K562 (cell line): ENCODE data around the gene GAP43. TPM values are rescaled to one million over a fixed set of nuclear protein-coding genes. Genes with fewer than 3 reads are reported as not detected.

Experiments
- ATAC-seq: fragments of 200-7000 bp; cut with Tn5 transposase; 3 replicates; pipeline ENCODE4 v1.9.1; 2020; ENCODE audit warnings: moderate library complexity
- BruUV-seq: library from RNA; stranded (reverse); fragments of 400-500 nt; replicated peaks from 2 replicates; lab custom pipeline; 2021; lab: Mats Ljungman, UMichigan
- CTCF ChIA-PET: fragments of 300-600 bp; formaldehyde crosslinking; extraction: SDS; loops from one replicate; lab custom pipeline; 2021; ENCODE audit warnings: low intra/inter-chr PET ratio; lab: Yijun Ruan, JAX
- POLR2A ChIA-PET: fragments of 300-600, 350-650 bp; sonication (Branson Sonifier 250); formaldehyde crosslinking; extraction: SDS; loops from one replicate; lab custom pipeline; 2021; ENCODE audit warnings: antibody characterized with exemption, inconsistent platforms; lab: Yijun Ruan, JAX
- DNase-seq, 4 experiments: peaks; one replicate each; pipeline versions ENCODE4 v3.0.0 to v3.0.0-alpha.2; 2011 to 2018; ENCODE audit warnings: low spot score in 3 of 4, mixed read lengths in 3 of 4; ENCODE audit errors: extremely low read depth in 1 of 4
- FAIRE-seq: peaks from 2 replicates; lab custom pipeline; 2011; peaks lifted over from hg19 to GRCh38; lab: Jason Lieb, UNC
- H2AFZ ChIP-seq: 2 replicates; pipeline ENCODE4 v1.6.0; 2011; ENCODE audit warnings: low read depth, low read length, control low read depth, inconsistent platforms
- H3K27ac ChIP-seq: fragments of 200-600 bp; 3 replicates; pipeline ENCODE4 v1.8.0; 2011; ENCODE audit warnings: low read depth, mild to moderate bottlenecking, control low read depth, inconsistent platforms, low read length, moderate library complexity, mixed read lengths; ENCODE audit errors: extremely low read depth
- H3K27me3 ChIP-seq, 2 experiments: fragments of 300-600 bp in 1 of 2; 2 replicates in 1 of 2; 3 replicates in 1 of 2; pipeline versions ENCODE4 v1.6.0 to v1.8.0; 2011; ENCODE audit warnings: inconsistent platforms in 2 of 2, low read length in 2 of 2, mild to moderate bottlenecking in 1 of 2, mixed read lengths in 1 of 2, moderate library complexity in 1 of 2; ENCODE audit not compliant: control insufficient read depth in 2 of 2, insufficient read depth in 2 of 2
- H3K36me3 ChIP-seq: fragments of 300-600 bp; 3 replicates; pipeline ENCODE4 v1.8.0; 2011; ENCODE audit warnings: mild to moderate bottlenecking, low read length, inconsistent platforms; ENCODE audit not compliant: control insufficient read depth, insufficient read depth
- H3K4me1 ChIP-seq, 2 experiments: fragments of 200-600 bp in 1 of 2; replicated peaks in 1 of 2; 2 replicates in 1 of 2; 3 replicates in 1 of 2; pipeline versions ENCODE4 v1.5.1 to v1.8.0; 2011; ENCODE audit warnings: inconsistent platforms in 2 of 2, low read length in 2 of 2, mild to moderate bottlenecking in 1 of 2, mixed read lengths in 1 of 2, moderate library complexity in 1 of 2; ENCODE audit not compliant: control insufficient read depth in 2 of 2, insufficient read depth in 2 of 2
- H3K4me2 ChIP-seq: 2 replicates; pipeline ENCODE4 v1.6.1; 2011; ENCODE audit warnings: low read length, control low read depth, inconsistent platforms, mixed read lengths; ENCODE audit not compliant: insufficient read depth
- H3K4me3 ChIP-seq: fragments of 200-600 bp; sonication (generic), shearing (Covaris generic); 2 replicates; pipeline ENCODE4 v1.5.1; 2016; ENCODE audit warnings: control low read depth, inconsistent platforms
- H3K79me2 ChIP-seq: fragments of 200-600 bp; 3 replicates; pipeline ENCODE4 v1.8.0; 2011; ENCODE audit warnings: low read length, inconsistent platforms; ENCODE audit not compliant: control insufficient read depth, insufficient read depth
- H3K9ac ChIP-seq, 2 experiments: 2 replicates each; pipeline versions ENCODE4 v1.6.0 to v1.6.1; 2011; ENCODE audit warnings: low read depth in 2 of 2, low read length in 2 of 2, control low read depth in 1 of 2, inconsistent platforms in 1 of 2, mild to moderate bottlenecking in 1 of 2, mixed read lengths in 1 of 2; ENCODE audit not compliant: insufficient read depth in 1 of 2
- H3K9me1 ChIP-seq: one replicate; pipeline ENCODE4 v1.6.0; 2011; ENCODE audit warnings: inconsistent platforms, mild to moderate bottlenecking, low read length, moderate library complexity; ENCODE audit not compliant: control insufficient read depth, insufficient read depth
- H3K9me3 ChIP-seq: replicated peaks from 2 replicates; pipeline ENCODE4 v1.5.1; 2011; ENCODE audit warnings: low read depth, low read length, inconsistent platforms; ENCODE audit not compliant: control insufficient read depth, insufficient read depth
- H4K20me1 ChIP-seq: replicated peaks from 2 replicates; pipeline ENCODE4 v1.6.1; 2011; ENCODE audit warnings: low read length, inconsistent platforms, mixed read lengths; ENCODE audit not compliant: control insufficient read depth, insufficient read depth
- IRF2 ChIP-seq: sonication (generic); formaldehyde crosslinking; IDR thresholded peaks from 2 replicates; pipeline ENCODE4 v1.8.1; 2022; ENCODE audit warnings: mild to moderate bottlenecking, missing genetic modification reagents
- NR4A1 ChIP-seq, 2 experiments: fragments of 250-450 bp in 1 of 2; fragments of 450-650 bp in 1 of 2; sonication (Bioruptor Pico) in 1 of 2; IDR thresholded peaks; 2 replicates each; pipeline versions ENCODE4 v1.4.0 to v1.6.1; 2016 to 2020; ENCODE audit warnings: mild to moderate bottlenecking in 2 of 2, missing compliant biosample characterization in 1 of 2, missing genetic modification characterization in 1 of 2, moderate library complexity in 1 of 2
- U2AF2 ChIP-seq: fragments of 200-400 bp; formaldehyde crosslinking; optimal IDR thresholded peaks from 2 replicates; pipeline ENCODE3; 2017; ENCODE audit warnings: low read depth, mild to moderate bottlenecking, low read length
- WHSC1 ChIP-seq: IDR thresholded peaks from one replicate; pipeline ENCODE4 v1.6.1; 2012; ENCODE audit warnings: low read length, control low read depth, inconsistent platforms
- WGBS: fragments of 100-300 bp; shearing (Covaris generic); methylation state at CpG from one replicate; pipeline ENCODE4 v1.1.6; 2016; ENCODE audit warnings: low coverage, mixed read lengths; ENCODE audit not compliant: insufficient coverage; ENCODE audit errors: missing lambda C conversion rate; 5-methylcytosine and 5-hydroxymethylcytosine counted together
- in situ Hi-C: fragments of 300-500 bp; cut with MboI; formaldehyde crosslinking; loops from 4 replicates; pipeline ENCODE4 v1.15.0; 2018; ENCODE audit warnings: inconsistent platforms, mixed read lengths
- intact Hi-C: fragments of 100-400 bp; cut with micrococcal nuclease; formaldehyde crosslinking; loops from 2 replicates; pipeline ENCODE4 v1.14.2; 2022
- polyA plus RNA-seq, 8 experiments: library from polyadenylated mRNA; depleted of rRNA in 4 of 8; stranded (reverse) in 5 of 8; unstranded in 3 of 8; fragments of >200 nt; fragmentation: Nextera tagmentation in 2 of 8; fragmentation: Illumina TruSeq in 1 of 8; extraction: Ambion mirVana in 2 of 8; extraction: Trizol in 1 of 8; gene quantifications; 2 replicates each; pipeline versions ENCODE4 v1.2.1 to v1.2.3, GENCODE V29; 2011 to 2014; ENCODE audit warnings: inconsistent platforms in 1 of 8, missing spikeins in 1 of 8
- total RNA-seq, 7 experiments: library from RNA; depleted of rRNA in 6 of 7; stranded (reverse); fragments of >200 nt in 6 of 7; fragmentation: Illumina TruSeq in 2 of 7; extraction: Trizol in 2 of 7; gene quantifications; 2 replicates each; pipeline versions ENCODE4 v1.2.1 to v1.2.3, GENCODE V29; 2011 to 2021; ENCODE audit warnings: low replicate concordance in 1 of 7
- TF ChIP-seq, protein P1 (sequence below): fragments of 450-650 bp; conservative IDR thresholded peaks from 2 replicates; pipeline ENCODE4 v1.6.1; 2016; ENCODE audit warnings: missing genetic modification characterization, low read depth, mild to moderate bottlenecking, control low read depth, missing compliant biosample characterization
- TF ChIP-seq, protein P2 (sequence below): sonication (generic); formaldehyde crosslinking; IDR thresholded peaks from 2 replicates; pipeline ENCODE4 v1.8.0; 2023; ENCODE audit warnings: missing genetic modification reagents, mild to moderate bottlenecking, borderline replicate concordance

Gene GAP43
- total and polyA plus RNA-seq, 9 of the 15 experiments (the other 6 are each of a cell fraction or from before 2014, with no cell fraction given) = 0.04 to 0.11 (median 0.09) TPM; not detected in 6

DNA sequence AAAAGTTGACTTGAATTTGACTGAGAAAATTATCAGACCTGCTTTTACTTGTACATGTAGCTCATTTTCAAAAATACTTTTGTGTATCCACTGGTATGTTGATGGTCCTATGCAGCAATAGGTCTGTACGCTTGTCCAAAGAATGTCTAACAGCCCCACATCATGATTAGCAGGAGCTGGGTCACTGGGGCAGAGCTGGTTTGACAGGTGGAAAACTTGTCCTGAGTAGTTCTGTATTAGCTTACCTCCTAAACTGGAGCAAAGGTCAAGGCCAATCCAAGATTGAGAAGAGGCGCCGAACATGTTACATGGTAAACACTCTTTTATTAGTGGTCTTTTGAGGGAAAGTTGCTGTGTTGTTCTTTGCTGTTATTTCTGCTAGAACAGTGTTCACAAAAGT, 50.6 kb downstream of the GAP43 start:
- H3K4me1 ChIP-seq = no peaks in the 10 kb centered on the region
- ATAC-seq = no peak
- BruUV-seq = no TSS peak
- no peak for DNase-seq
- no peak overlapping the region for H3K27ac ChIP-seq
- no peak overlapping the region for H3K4me3 ChIP-seq
- no peaks in the 10 kb centered on the region for H3K9me3 ChIP-seq
- TF ChIP-seq U2AF2 = no peak
- TF ChIP-seq WHSC1 = no peak
- TF ChIP-seq, protein P1, sequence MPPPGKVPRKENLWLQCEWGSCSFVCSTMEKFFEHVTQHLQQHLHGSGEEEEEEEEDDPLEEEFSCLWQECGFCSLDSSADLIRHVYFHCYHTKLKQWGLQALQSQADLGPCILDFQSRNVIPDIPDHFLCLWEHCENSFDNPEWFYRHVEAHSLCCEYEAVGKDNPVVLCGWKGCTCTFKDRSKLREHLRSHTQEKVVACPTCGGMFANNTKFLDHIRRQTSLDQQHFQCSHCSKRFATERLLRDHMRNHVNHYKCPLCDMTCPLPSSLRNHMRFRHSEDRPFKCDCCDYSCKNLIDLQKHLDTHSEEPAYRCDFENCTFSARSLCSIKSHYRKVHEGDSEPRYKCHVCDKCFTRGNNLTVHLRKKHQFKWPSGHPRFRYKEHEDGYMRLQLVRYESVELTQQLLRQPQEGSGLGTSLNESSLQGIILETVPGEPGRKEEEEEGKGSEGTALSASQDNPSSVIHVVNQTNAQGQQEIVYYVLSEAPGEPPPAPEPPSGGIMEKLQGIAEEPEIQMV (tag) = no peak
- TF ChIP-seq NR4A1 (CRISPR knock-in tag; IDR thresholded peaks at IDR 0.05) = no peak
- TF ChIP-seq NR4A1 (tag; IDR thresholded peaks at IDR 0.05) = no peak
- TF ChIP-seq, protein P2, sequence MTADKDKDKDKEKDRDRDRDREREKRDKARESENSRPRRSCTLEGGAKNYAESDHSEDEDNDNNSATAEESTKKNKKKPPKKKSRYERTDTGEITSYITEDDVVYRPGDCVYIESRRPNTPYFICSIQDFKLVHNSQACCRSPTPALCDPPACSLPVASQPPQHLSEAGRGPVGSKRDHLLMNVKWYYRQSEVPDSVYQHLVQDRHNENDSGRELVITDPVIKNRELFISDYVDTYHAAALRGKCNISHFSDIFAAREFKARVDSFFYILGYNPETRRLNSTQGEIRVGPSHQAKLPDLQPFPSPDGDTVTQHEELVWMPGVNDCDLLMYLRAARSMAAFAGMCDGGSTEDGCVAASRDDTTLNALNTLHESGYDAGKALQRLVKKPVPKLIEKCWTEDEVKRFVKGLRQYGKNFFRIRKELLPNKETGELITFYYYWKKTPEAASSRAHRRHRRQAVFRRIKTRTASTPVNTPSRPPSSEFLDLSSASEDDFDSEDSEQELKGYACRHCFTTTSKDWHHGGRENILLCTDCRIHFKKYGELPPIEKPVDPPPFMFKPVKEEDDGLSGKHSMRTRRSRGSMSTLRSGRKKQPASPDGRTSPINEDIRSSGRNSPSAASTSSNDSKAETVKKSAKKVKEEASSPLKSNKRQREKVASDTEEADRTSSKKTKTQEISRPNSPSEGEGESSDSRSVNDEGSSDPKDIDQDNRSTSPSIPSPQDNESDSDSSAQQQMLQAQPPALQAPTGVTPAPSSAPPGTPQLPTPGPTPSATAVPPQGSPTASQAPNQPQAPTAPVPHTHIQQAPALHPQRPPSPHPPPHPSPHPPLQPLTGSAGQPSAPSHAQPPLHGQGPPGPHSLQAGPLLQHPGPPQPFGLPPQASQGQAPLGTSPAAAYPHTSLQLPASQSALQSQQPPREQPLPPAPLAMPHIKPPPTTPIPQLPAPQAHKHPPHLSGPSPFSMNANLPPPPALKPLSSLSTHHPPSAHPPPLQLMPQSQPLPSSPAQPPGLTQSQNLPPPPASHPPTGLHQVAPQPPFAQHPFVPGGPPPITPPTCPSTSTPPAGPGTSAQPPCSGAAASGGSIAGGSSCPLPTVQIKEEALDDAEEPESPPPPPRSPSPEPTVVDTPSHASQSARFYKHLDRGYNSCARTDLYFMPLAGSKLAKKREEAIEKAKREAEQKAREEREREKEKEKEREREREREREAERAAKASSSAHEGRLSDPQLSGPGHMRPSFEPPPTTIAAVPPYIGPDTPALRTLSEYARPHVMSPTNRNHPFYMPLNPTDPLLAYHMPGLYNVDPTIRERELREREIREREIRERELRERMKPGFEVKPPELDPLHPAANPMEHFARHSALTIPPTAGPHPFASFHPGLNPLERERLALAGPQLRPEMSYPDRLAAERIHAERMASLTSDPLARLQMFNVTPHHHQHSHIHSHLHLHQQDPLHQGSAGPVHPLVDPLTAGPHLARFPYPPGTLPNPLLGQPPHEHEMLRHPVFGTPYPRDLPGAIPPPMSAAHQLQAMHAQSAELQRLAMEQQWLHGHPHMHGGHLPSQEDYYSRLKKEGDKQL (CRISPR knock-in tag) = no peak
- TF ChIP-seq IRF2 (CRISPR knock-in tag) = no peak
- intact Hi-C loops = no loop called here
- POLR2A ChIA-PET = no interaction called here
- H3K9ac ChIP-seq = no peak overlapping the region
- CTCF ChIA-PET = no interaction called here
- WGBS = 7% methylated on average over 3 of the region's 3 CpGs
- FAIRE-seq = no peak
- H3K9me1 ChIP-seq = no peaks in the 10 kb centered on the region
- H3K79me2 ChIP-seq = no peaks in the 10 kb centered on the region
- H4K20me1 ChIP-seq = no peaks in the 10 kb centered on the region
- no peak overlapping the region for H2AFZ ChIP-seq
- peaks cover 0 to 7% of the 10 kb centered on the region in 2 experiments; a peak in 2 of 5 replicates for H3K27me3 ChIP-seq
- H3K4me2 ChIP-seq = no peak overlapping the region
- H3K36me3 ChIP-seq = no peaks in the 10 kb centered on the region
- in situ Hi-C loops = no loop called here
